Spleen (tissue), 7 donors: ENCODE results near the gene NRARP.

ENCODE experiments used
- CTCF ChIP-seq, 11 experiments: fragments of 200-600 bp in 7 of 11; fragments of 450-650 bp in 4 of 11; sonication (generic) in 4 of 11; IDR thresholded peaks in 8 of 11; conservative IDR thresholded peaks in 3 of 11; 1 replicate in 7 of 11; 2 replicates in 4 of 11; pipeline versions ENCODE4 v1.4.0 to v1.8.0; 2016 to 2021; ENCODE audit warnings: antibody characterized with exemption in 11 of 11, inconsistent platforms in 4 of 11, mild to moderate bottlenecking in 1 of 11
- POLR2A ChIP-seq, 3 donors: fragments of 450-650 bp; IDR thresholded peaks; one replicate each; pipeline ENCODE4 v1.5.1; 2017; ENCODE audit warnings: antibody characterized with exemption in 3 of 3, mild to moderate bottlenecking in 1 of 3
- donor health status: DM: no; HTN: no; CAD: no; lungs with moderate emphysema.
- donor health status: DM: no; HTN: no; CAD: no.
- donor health status: DM: no; HTN: no; CAD: no.

- peak in 10 of 11 experiments; percentile 15 to 77 (median 58) for TF ChIP-seq CTCF (IDR thresholded peaks at IDR 0.05 in 8 of 11, conservative IDR thresholded peaks at IDR 0.05 in 3 of 11)
- TF ChIP-seq POLR2A (IDR thresholded peaks at IDR 0.05): no peak
Observed at GRCh38 chr9:137302449-137303150, 529 bp upstream of the NRARP start.
